Lower lobe of right lung (tissue), 2 donors: ENCODE data around the gene ANKRD44. TPM values are rescaled to one million over a fixed set of nuclear protein-coding genes. Genes with fewer than 3 reads are reported as not detected.
"Not testable (repeated sequence)": the region's sequence is repeated elsewhere in the genome, so short reads cannot be mapped to it uniquely, and the experiment has no call there.

ENCODE experiments used
- ATAC-seq, 2 donors: fragments of 200-7000 bp; cut with Tn5 transposase; one replicate each; pipeline ENCODE4 v1.9.1; 2020 to 2022; ENCODE audit warnings: mild to moderate bottlenecking in 2 of 2, moderate library complexity in 2 of 2
- DNase-seq: peaks from one replicate; pipeline ENCODE4 v3.0.0-alpha.2; 2020
- H3K27ac ChIP-seq: fragments of 200-600 bp; one replicate; pipeline ENCODE4 v1.8.0; 2022
- H3K27me3 ChIP-seq: fragments of 200-600 bp; one replicate; pipeline ENCODE4 v1.8.0; 2022; ENCODE audit warnings: low read depth
- H3K36me3 ChIP-seq: fragments of 200-600 bp; one replicate; pipeline ENCODE4 v1.8.0; 2022; ENCODE audit warnings: mild to moderate bottlenecking
- H3K4me1 ChIP-seq: fragments of 200-600 bp; one replicate; pipeline ENCODE4 v1.8.0; 2022
- H3K4me3 ChIP-seq: fragments of 200-600 bp; one replicate; pipeline ENCODE4 v1.8.0; 2022; ENCODE audit warnings: mild to moderate bottlenecking
- H3K9me3 ChIP-seq: fragments of 200-600 bp; one replicate; pipeline ENCODE4 v1.8.0; 2022
- CTCF ChIP-seq: fragments of 200-600 bp; IDR thresholded peaks from one replicate; pipeline ENCODE4 v1.8.0; 2022; ENCODE audit warnings: antibody characterized with exemption, mild to moderate bottlenecking
- intact Hi-C: fragments of 100-400 bp; cut with DNase I; formaldehyde crosslinking; loops from one replicate; pipeline ENCODE4 v1.11.0; 2022
- total RNA-seq: library from RNA; stranded (reverse); fragmentation: NEBNext Ultra II Directional; extraction: Animal tissue kit (Norgen Biotek cat#: 25700); gene quantifications from one replicate; pipeline ENCODE4 v1.2.1, GENCODE V29; 2021
- donor health status: DM: no; HTN: yes; CAD: no; lungs with severe emphysema.

Gene ANKRD44
- total RNA-seq, 1 donor from 2014 or later = 58.7 TPM

DNA sequence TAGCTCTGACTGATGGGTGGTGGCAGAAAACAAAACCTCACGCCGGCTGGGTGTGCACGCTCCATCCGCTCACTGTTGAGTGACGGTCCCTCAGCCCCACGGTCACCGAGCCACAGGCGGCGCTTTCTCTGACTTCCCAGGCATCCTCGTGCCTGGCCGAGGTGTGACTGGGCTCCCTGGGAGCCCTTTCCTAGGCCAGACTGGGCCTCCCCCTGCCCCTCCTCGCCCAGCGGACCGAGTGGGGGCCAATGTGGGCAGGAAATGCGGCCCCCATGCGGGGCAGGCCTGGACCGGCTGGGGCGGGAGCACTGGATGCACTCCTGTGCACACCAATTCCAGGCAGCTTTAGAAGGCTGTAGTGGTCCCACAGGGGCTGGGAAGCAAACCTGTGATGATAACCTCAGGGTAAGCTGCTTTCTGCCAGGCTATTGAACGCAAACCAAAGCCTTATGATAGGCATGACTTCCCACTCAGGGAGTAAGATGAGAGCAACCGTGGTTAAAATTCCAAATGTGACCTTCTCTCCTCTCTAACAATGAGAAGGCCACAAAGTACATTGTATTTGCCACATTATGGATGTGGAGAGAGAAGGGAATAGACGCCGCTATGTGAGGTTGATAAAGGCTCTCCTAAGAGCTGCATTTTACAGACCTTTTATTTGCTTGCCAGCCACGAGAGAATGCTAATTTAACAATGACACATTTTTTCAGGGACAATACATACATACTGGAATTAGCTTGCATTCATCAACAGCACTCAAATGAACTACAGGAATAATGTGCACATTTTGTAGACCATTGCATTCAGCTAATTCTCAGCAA, 300.2 kb downstream of the ANKRD44 start:
- no peak for ATAC-seq
- Histone ChIP-seq H3K9me3 (no peaks in the 10 kb centered on the region), H3K27me3 (no peaks in the 10 kb centered on the region), H3K4me1 (no peaks in the 10 kb centered on the region), H3K27ac (no peak overlapping the region), H3K4me3 (no peak overlapping the region), H3K36me3 (peaks cover 33% of the 10 kb centered on the region)
- TF ChIP-seq CTCF = no peak
- DNase-seq = no peak
- intact Hi-C loops = no loop called here

DNA sequence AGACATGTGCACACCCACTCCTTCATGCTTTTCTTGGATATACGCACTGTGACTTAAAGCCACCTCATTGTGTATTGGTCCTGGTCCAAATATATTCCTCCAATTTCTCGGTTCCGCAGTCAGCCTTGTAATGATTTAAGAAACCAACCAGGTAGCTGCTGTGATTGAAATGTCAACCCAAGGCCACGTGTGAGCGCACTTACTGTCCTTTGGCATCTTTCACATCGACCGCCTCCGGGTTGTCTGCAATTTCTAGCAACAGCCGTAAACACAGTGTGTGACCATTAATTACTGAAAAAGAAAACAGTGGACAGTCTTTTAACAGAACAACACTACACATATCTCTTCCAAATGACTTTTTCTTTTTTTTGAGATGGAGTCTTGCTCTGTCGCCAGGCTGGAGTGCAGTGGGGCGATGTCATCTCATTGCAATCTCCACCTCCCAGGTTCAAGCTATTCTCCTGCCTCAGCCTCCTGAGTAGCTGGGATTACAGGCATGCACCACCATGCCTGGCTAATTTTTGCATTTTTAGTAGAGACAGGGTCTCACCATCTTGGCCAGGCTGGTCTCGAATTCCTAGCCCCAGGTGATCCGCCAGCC, 301.7 kb downstream of the ANKRD44 start:
- H3K4me3 ChIP-seq, ATAC-seq, DNase-seq, H3K27ac ChIP-seq, intact Hi-C loops, H3K27me3 ChIP-seq, H3K9me3 ChIP-seq, H3K4me1 ChIP-seq: not testable (repeated sequence)
- peaks cover 36% of the 10 kb centered on the region for H3K36me3 ChIP-seq

DNA sequence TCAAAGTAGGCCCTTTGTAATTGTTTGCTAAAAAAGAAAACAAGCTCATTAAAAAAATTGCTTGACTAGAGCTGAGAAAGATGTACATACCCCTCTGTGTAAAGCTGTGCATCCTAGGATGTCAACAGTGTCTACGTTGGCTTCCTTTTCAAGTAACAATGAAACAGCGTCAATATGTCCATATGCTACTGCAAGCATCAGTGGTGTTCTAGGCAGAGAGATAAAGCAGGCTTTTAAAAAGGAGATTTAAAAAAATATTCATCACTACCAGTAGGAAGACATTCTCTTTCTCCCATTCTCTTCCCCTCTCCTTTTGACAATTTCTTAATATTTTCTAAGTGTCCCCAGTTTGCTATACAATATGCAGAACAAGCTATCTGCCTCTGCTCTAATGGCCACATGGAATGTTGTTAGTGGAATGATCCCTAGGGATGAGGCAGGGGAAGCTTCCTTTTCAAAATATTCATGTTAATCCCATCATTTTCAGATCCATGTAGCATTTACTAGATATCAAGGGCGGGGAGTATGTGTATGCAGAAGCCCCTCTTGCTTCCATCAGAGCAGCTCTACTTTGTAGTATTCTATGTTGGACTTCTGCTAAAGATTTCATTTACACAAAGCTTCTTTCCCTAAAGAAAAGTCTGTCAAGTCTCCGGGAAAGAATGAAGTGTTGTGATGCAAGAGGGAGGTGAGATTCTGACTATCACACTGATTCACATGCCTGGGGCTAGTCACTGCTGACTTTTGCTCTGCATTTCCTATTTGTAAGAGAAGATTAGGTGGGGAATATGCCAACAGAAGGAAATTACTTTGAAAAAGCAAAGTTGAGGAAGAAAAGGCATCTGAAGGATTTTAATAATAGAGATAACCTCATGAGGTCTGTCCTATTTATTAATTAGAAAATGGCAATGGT, 302.6 kb downstream of the ANKRD44 start:
- peaks cover 33% of the 10 kb centered on the region for H3K36me3 ChIP-seq
- no peaks in the 10 kb centered on the region for H3K4me1 ChIP-seq
- H3K27ac ChIP-seq = no peak overlapping the region
- H3K4me3 ChIP-seq = no peak overlapping the region
- no peaks in the 10 kb centered on the region for H3K9me3 ChIP-seq
- no peak for DNase-seq
- no peak for TF ChIP-seq CTCF
- intact Hi-C loops = no loop called here
- no peak for ATAC-seq
- H3K27me3 ChIP-seq = no peaks in the 10 kb centered on the region

- intact Hi-C loops = no loop called here
- ATAC-seq = no peak
- Histone ChIP-seq H3K9me3 (no peaks in the 10 kb centered on the region), H3K36me3 (peaks cover 61% of the 10 kb centered on the region), H3K27ac (no peak overlapping the region), H3K4me1 (no peaks in the 10 kb centered on the region), H3K4me3 (no peak overlapping the region), H3K27me3 (no peaks in the 10 kb centered on the region)
- no peak for TF ChIP-seq CTCF
- no peak for DNase-seq
Measured at GRCh38 chr2:197001921-197002320, 308.7 kb downstream of the ANKRD44 start.

DNA sequence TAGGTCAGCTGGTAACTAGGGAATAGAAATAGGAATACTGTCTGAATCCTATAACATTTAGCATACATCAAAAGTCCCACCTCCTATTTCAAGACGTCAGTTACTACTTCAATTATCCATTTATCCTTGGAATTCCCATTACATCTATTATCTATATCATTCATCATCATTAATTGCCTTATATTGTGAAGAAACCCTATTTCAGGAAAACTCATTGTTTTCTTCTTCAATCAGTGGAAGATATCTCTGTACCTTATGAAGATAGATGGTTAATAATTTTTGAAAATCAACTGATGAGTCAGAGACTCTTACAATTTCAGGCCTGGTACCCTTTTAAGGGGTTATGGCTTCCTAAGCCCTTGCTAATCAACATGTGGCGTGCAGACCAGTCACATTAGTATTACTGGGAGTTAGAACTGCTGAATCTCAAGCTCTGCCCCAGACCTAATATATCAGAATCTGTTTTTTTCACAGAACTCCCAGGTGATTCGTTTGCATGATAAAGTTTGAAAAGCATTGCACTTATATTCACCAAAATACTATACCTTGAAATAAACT, 314.7 kb downstream of the ANKRD44 start:
- Histone ChIP-seq H3K4me3 (no peak overlapping the region), H3K36me3 (peaks cover 67% of the 10 kb centered on the region), H3K27ac (no peak overlapping the region), H3K9me3 (no peaks in the 10 kb centered on the region), H3K27me3 (no peaks in the 10 kb centered on the region), H3K4me1 (no peaks in the 10 kb centered on the region)
- DNase-seq (no peak), ATAC-seq (no peak)
- intact Hi-C loops = no loop called here
- TF ChIP-seq CTCF = no peak
